ENCODE measurements around the gene IMPDH1.

The IMPDH1 gene

GRCh38 chr7:128434413-128435326, 24.9 kb upstream of the IMPDH1 start:
- no peak for DNase-seq (ENCODE audit: low read depth in 2 of 2)

- no peak for DNase-seq (ENCODE audit: low read depth in 2 of 2)
Measured at GRCh38 chr7:128431754-128432153, 22.0 kb upstream of the IMPDH1 start.

- DNase-seq (ENCODE audit: low read depth in 2 of 2), result no peak
Measured at GRCh38 chr7:128431221-128431620, 21.4 kb upstream of the IMPDH1 start.

GRCh38 chr7:128430207-128430606, 20.4 kb upstream of the IMPDH1 start:
- no peak for DNase-seq (ENCODE audit: low read depth in 2 of 2)

- no peak for DNase-seq (ENCODE audit: low read depth in 2 of 2)
Measured at GRCh38 chr7:128427289-128427891, 17.6 kb upstream of the IMPDH1 start.

DNA sequence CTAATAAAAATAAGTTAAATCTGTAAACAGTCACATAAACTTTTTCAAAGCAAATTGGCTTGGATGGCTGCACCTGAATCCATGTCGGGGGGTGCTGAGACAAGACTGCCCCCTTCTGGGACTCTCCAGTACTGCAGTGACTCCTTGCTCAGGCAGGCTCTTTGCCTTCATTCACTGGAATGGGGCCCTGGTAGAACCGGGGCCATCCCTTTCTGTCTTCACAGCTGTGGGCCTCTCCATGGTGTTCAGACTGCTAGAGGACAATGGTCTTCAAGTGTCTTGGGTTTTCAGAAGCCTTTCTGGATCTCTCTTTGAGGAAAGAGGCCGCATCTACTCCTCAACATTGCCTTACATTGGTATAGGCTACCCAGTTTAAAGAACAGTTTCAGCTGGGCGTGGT, 16.1 kb upstream of the IMPDH1 start:
- no peak for DNase-seq (ENCODE audit: low read depth in 2 of 2)

DNA sequence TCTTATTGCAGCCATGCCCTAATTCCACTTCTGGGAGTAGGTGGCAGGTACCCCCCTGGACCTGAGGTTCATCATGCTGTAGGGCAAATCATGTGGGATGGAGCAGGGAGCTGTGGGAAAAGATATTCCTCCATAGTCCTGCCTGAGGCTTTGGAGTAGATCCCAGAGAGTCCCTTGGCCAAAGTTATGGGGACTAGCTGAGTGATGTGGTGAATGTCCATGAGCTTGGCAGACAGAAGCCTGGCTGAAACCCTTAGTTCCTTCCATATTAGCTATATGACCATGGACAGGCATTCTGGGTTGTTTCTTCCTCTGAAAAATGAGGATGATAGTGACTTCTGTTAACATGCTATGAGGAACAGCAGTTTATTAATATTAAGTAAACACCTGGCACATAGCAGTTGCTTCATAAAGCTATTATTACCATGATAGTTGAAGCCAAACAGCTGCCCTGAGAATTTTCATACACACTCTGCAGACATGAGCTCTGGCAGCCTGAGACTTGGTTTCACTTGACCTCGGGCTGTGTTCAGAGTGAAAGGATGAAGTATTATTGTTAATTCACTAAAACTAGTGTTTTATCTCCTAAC, 15.0 kb upstream of the IMPDH1 start:
- DNase-seq (ENCODE audit: low read depth in 2 of 2), result no peak

DNA sequence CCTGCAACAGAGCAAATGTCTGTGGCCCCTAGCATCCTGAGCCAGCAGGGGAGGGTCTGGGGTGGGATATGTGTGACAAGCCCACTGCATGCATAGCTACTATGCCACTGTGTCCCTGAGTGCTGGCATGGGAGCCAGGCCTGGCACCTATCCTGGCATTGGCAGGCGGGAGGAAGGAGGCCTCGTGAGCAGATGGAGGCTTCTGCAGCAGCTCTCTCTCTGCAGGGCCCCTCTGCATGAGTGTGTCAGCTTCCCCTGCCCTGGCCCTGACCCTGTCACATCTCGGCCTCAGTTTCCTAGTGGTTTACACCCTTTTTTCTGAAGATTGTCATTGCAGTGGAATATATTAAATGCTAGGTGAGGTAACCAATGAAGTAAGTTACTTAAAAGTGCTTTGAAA, 13.1 kb upstream of the IMPDH1 start:
- no peak for DNase-seq (ENCODE audit: low read depth in 2 of 2)

- no peak for DNase-seq (ENCODE audit: low read depth in 2 of 2)
Measured at GRCh38 chr7:128422037-128422436, 12.3 kb upstream of the IMPDH1 start.

GRCh38 chr7:128421384-128421783, 11.6 kb upstream of the IMPDH1 start:
- DNase-seq (ENCODE audit: low read depth in 2 of 2), result no peak

- DNase-seq (ENCODE audit: low read depth in 2 of 2), result no peak
Measured at GRCh38 chr7:128420773-128421172, 11.0 kb upstream of the IMPDH1 start.

DNA sequence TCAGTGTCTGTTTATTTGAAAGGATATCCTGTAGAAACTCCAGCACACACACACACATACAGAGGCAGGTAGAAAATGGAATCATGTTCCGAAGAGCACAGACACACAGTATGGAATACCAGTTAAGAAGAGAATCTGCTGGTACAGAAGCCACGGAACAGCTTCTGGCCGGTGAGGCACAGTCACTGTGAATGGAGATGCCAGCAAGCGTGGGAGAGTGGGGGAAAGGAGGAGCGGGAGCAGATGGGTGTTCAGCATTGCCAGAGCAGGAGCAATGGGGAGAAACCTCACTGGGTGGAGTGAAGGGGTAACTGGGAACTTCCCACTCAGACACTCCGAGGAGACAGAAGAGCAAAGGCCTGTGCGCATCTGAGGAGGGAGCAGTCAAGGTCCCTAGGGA, 9.5 kb upstream of the IMPDH1 start:
- DNase-seq (ENCODE audit: low read depth in 2 of 2), result no peak

DNA sequence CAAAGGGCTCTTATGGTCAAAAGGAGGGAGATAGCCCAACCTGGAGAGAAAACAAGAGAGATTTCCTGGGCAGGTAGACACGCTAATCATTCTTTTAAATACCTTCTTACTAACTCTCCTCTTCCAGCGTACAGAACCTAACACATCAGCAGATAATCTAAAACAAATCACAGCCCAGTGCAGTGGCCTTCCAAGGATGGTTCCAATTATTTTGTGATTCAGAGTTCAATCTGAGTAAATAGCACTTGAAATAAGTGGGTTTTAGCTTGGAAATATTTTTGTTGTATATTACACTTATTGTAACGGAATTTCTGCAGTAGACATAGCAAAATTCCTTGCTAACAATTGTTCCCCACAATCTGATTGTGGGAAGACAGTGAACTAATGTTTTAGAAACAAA, 7.3 kb upstream of the IMPDH1 start:
- no peak for DNase-seq (ENCODE audit: low read depth in 2 of 2)

DNA sequence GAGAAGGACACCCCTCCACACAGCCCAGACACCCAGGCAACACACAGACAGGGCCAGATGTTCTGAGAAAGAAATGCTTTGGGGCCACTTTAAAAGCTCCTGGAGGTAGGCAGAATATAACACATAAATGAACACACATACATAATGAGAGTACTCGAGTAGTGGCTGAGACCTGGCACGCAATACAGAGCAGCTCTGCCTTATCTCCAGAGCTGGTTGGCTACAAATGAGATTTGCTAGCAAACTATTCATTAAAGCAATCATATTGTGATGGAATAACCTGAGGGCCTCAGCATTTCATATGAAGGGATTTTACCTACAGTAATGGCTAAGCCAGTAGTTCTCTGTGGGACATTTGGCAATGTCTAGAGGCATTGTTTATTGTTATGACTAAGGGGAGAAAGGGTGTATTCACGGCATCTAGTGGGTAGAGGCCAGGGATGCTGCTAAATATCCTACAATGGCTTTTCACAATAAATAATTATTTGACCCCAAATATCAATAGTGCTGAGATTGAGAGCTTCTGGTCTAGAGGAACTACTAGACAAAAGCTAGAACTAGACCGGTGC, 5.5 kb upstream of the IMPDH1 start:
- no peak for DNase-seq (ENCODE audit: low read depth in 2 of 2)

DNA sequence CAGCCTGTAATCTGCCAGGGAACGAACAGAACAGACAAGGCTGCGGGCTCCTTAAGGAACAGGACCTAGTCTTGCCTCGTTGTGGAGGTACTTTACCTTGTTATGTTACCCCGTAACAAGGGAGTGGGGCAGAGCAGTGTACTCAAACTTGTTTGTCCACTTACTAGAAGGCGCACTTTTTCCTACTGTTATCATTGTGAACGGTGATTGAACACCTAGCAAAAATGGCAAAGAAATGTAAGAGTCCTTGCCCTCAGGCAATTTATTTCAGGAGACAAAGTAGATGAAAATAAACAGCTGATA, 620 bp upstream of the IMPDH1 start:
- no peak for DNase-seq (ENCODE audit: low read depth in 2 of 2)

DNA sequence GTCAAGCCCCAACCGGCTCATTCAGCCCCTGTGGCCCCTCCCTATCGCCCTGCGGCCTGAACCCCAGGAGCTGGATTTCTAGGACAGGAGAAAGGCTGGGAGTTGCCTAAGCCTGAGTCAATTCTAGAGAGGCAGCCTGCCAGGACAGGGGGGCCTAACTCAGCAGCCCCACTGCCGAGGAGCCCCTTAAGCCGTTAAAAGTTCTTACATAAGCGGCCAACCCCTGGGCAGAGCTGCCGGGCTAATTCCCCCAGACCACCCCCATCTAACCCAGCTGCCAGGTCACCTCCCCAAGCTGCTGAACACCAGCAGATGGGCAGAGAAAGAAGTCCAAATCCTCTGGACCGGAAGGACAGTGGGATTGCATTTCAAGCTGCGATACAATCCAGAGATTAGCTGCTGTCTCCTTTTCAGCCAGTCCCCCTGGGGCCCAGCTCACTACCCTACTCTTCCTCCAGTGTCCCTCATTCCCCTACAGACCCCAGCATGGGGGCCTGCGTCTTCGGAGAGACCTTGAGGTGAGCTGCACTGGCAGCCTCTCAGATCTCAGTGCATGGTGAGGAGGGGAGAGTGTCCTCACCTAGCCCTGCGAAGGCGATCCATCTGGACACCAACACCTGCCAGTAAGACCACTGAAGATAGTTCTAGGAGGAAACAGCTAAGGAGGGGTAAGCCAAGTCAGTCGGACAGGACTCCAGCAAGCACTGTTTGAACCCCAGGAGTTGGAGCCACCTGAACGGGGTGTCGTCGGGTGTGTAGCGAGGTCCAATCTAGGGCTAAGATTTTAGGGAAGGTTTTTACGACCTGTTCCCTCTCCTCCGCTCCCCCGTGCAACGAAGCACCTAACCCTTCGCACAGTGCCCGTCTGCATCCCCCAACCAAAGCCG, 830 bp downstream of the IMPDH1 start:
- DNase-seq (ENCODE audit: low read depth in 2 of 2), result no peak

- DNase-seq (ENCODE audit: low read depth in 2 of 2), result no peak
Measured at GRCh38 chr7:128407751-128408708, 1.8 kb downstream of the IMPDH1 start.

- DNase-seq (ENCODE audit: low read depth in 2 of 2), result no peak
Measured at GRCh38 chr7:128407233-128407589, 2.6 kb downstream of the IMPDH1 start.

DNA sequence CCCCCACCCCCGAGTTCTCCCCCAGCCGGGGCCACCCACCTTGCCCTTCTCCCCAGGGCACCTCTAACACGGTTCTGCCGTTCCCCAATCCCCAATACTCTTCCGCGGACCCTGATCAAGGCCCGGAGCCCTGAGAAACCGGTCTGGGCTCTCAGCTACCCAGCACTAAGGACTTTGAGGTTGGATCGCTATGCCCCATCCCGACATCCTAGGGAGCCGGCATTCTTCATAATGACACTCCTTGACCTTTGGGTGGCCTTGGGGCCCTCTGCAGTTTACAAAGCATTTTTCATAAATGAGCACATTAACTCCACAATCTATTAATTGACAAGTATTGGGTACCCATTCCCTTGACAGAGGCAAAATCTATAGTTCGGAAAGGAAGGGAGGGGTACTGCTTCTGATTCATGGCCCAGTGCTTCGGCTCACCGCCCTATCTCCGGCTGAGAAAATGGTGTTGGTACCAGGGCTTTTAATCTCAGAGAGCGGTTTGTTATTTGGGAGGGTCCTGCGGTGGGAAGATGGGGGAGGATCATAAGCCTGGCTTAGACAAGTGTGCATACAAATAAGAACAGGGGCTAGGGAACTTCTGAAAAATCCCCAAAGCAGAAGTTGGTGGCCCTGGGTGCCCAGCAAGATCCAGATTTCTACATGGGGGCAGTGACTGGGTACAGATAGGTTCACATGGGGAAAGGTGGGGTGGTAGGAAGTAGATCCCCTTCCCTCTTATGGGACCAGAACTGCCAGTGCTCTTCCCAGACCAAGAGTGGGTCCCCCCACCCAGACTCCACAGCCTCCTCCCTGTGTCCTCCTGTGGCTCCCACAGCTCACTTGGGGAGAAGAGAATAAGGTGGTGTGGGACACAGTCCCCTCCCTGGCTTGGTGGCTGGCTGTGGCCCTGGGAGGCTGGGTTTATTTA, 3.2 kb downstream of the IMPDH1 start:
- DNase-seq (ENCODE audit: low read depth in 2 of 2), result no peak

All from fibroblast of skin of left biceps (primary cell).